Measurements from ENCODE around the gene WDR91. TPM values are rescaled to one million over a fixed set of nuclear protein-coding genes. Genes with fewer than 3 reads are reported as not detected.

Gene WDR91
- total RNA-seq, 3 donors from 2014 or later (not counting 1 experiment from before 2014, with no cell fraction given): 28.7 to 42.0 (median 39.2) TPM

GRCh38 chr7:135217645-135218509 is 6.6 kb upstream of the WDR91 start:
- Histone ChIP-seq H3K36me3 (ENCODE audit: control insufficient read depth, insufficient read depth, low read length) (no peaks in the 10 kb centered on the region), H3K4me3 (ENCODE audit: low read length) (no peak overlapping the region), H3K9me3 (ENCODE audit: control insufficient read depth, insufficient read depth, low read length) (no peaks in the 10 kb centered on the region), H3K4me1 (ENCODE audit: control insufficient read depth, insufficient read depth, low read length) (no peaks in the 10 kb centered on the region), H3K27ac (ENCODE audit: low read length) (no peak overlapping the region), H3K27me3 (ENCODE audit: control insufficient read depth, insufficient read depth, low read length) (no peaks in the 10 kb centered on the region)
- no peak for TF ChIP-seq CTCF (IDR thresholded peaks at IDR 0.05)
- intact Hi-C loops (cut with micrococcal nuclease): no loop called here
- Mint-ChIP-seq H3K4me3 (no peak overlapping the region), H3K36me3 (no peaks in the 10 kb centered on the region), H3K9me3 (no peaks in the 10 kb centered on the region), H3K27me3 (ENCODE audit: low read depth in 2 of 2) (peaks cover 19 to 37% of the 10 kb centered on the region in 2 donors), H3K27ac (no peak overlapping the region), H3K4me1 (no peaks in the 10 kb centered on the region)
- ATAC-seq: no peak
- WGBS (ENCODE audit: insufficient coverage): 93% methylated on average over 5 of the region's 5 CpGs
- no peak for DNase-seq

- peaks cover 9 to 21% of the 10 kb centered on the region in 2 donors for H3K27me3 Mint-ChIP-seq (ENCODE audit: low read depth in 2 of 2)
- no peak overlapping the region for H3K4me3 Mint-ChIP-seq
- no peaks in the 10 kb centered on the region for H3K27me3 ChIP-seq (ENCODE audit: control insufficient read depth, insufficient read depth, low read length)
- H3K4me3 ChIP-seq (ENCODE audit: low read length): no peak overlapping the region
- peaks cover 2 to 10% of the 10 kb centered on the region in 2 donors for H3K4me1 Mint-ChIP-seq
- no peak overlapping the region for H3K27ac Mint-ChIP-seq
- intact Hi-C loops (cut with micrococcal nuclease): no loop called here
- no peaks in the 10 kb centered on the region for H3K9me3 Mint-ChIP-seq
- no peak for DNase-seq
- H3K36me3 Mint-ChIP-seq: no peaks in the 10 kb centered on the region
- no peak overlapping the region for H3K27ac ChIP-seq (ENCODE audit: low read length)
- 87% methylated on average over 3 of the region's 3 CpGs for WGBS (ENCODE audit: insufficient coverage)
- H3K36me3 ChIP-seq (ENCODE audit: control insufficient read depth, insufficient read depth, low read length): no peaks in the 10 kb centered on the region
- no peak for TF ChIP-seq CTCF (IDR thresholded peaks at IDR 0.05)
- H3K4me1 ChIP-seq (ENCODE audit: control insufficient read depth, insufficient read depth, low read length): peaks cover 10% of the 10 kb centered on the region
- ATAC-seq: no peak
- H3K9me3 ChIP-seq (ENCODE audit: control insufficient read depth, insufficient read depth, low read length): no peaks in the 10 kb centered on the region
These were observed 4.4 kb upstream of the WDR91 start for GRCh38 chr7:135215698-135216097.

- H3K36me3 ChIP-seq (ENCODE audit: control insufficient read depth, insufficient read depth, low read length): no peaks in the 10 kb centered on the region
- ATAC-seq: no peak
- H3K4me3 ChIP-seq (ENCODE audit: low read length): no peak overlapping the region
- peaks cover 6 to 16% of the 10 kb centered on the region in 2 donors for H3K27me3 Mint-ChIP-seq (ENCODE audit: low read depth in 2 of 2)
- H3K27ac ChIP-seq (ENCODE audit: low read length): no peak overlapping the region
- no peaks in the 10 kb centered on the region for H3K9me3 Mint-ChIP-seq
- 91% methylated on average over 4 of the region's 4 CpGs for WGBS (ENCODE audit: insufficient coverage)
- H3K4me1 Mint-ChIP-seq: peaks cover 5 to 14% of the 10 kb centered on the region in 2 donors
- no peak overlapping the region for H3K4me3 Mint-ChIP-seq
- peaks cover 15% of the 10 kb centered on the region for H3K4me1 ChIP-seq (ENCODE audit: control insufficient read depth, insufficient read depth, low read length)
- no peak for TF ChIP-seq CTCF (IDR thresholded peaks at IDR 0.05)
- H3K27me3 ChIP-seq (ENCODE audit: control insufficient read depth, insufficient read depth, low read length): no peaks in the 10 kb centered on the region
- no peaks in the 10 kb centered on the region for H3K36me3 Mint-ChIP-seq
- DNase-seq: no peak
- no peaks in the 10 kb centered on the region for H3K9me3 ChIP-seq (ENCODE audit: control insufficient read depth, insufficient read depth, low read length)
- intact Hi-C loops (cut with micrococcal nuclease): no loop called here
- no peak overlapping the region for H3K27ac Mint-ChIP-seq
These were observed 3.9 kb upstream of the WDR91 start for GRCh38 chr7:135215180-135215579.
